Activated B cell treated with CpG ODN at 0.5 μM for 24 hours (primary cell): Measurements from ENCODE around the gene PPP2R2C. TPM values are rescaled to one million over a fixed set of nuclear protein-coding genes. Genes with fewer than 3 reads are reported as not detected.

Experiments
- ATAC-seq: fragments of 200-7000 bp; cut with Tn5 transposase; one replicate; pipeline ENCODE4 v1.10.0; 2021; ENCODE audit warnings: low read depth, mild to moderate bottlenecking, moderate library complexity
- CTCF ChIA-PET: fragments of 350-600 bp; sonication (Branson Sonifier 250); formaldehyde crosslinking; loops from one replicate; lab custom pipeline; 2021; ENCODE audit warnings: antibody characterized with exemption; lab: Charles Lee
- POLR2A ChIA-PET: fragments of 350-600 bp; sonication (Branson Sonifier 250); formaldehyde crosslinking; loops from one replicate; lab custom pipeline; 2021; ENCODE audit warnings: antibody characterized with exemption; lab: Charles Lee
- DNase-seq: peaks from one replicate; pipeline ENCODE4 v3.0.0; 2022
- H3K27ac Mint-ChIP-seq: one replicate; pipeline ENCODE4 v1.8.0; 2020; ENCODE audit warnings: mixed read lengths
- H3K27me3 Mint-ChIP-seq: one replicate; pipeline ENCODE4 v1.8.0; 2021; ENCODE audit warnings: mixed read lengths
- H3K36me3 Mint-ChIP-seq: one replicate; pipeline ENCODE4 v1.8.0; 2021; ENCODE audit warnings: low read depth, mixed read lengths
- H3K4me1 Mint-ChIP-seq: one replicate; pipeline ENCODE4 v1.8.0; 2021; ENCODE audit warnings: mixed read lengths
- H3K4me3 Mint-ChIP-seq: one replicate; pipeline ENCODE4 v1.8.0; 2020; ENCODE audit warnings: mild to moderate bottlenecking, mixed read lengths
- H3K9me3 Mint-ChIP-seq: one replicate; pipeline ENCODE4 v1.8.0; 2020; ENCODE audit warnings: mixed read lengths
- intact Hi-C: fragments of 100-400 bp; cut with micrococcal nuclease; formaldehyde crosslinking; loops from one replicate; pipeline ENCODE4 v1.15.1; 2024
- total RNA-seq: library from RNA; stranded (reverse); gene quantifications from 2 replicates; pipeline ENCODE4 v1.2.3, GENCODE V29; 2022
- TF ChIP-seq, protein P1 (sequence below): fragments of 200-600 bp; IDR thresholded peaks from one replicate; pipeline ENCODE4 v1.8.0; 2022; ENCODE audit warnings: antibody characterized with exemption, mild to moderate bottlenecking

Gene PPP2R2C
- total RNA-seq, 1 donor from 2014 or later, result not detected

GRCh38 chr4:6476893-6477292, 4.5 kb upstream of the PPP2R2C start:
- intact Hi-C loops, result no loop called here
- no peaks in the 10 kb centered on the region for H3K36me3 Mint-ChIP-seq
- POLR2A ChIA-PET, result no interaction called here
- H3K9me3 Mint-ChIP-seq, result peaks cover 11% of the 10 kb centered on the region
- H3K27me3 Mint-ChIP-seq, result peaks cover 32% of the 10 kb centered on the region
- H3K4me3 Mint-ChIP-seq, result no peak overlapping the region
- TF ChIP-seq, protein P1, sequence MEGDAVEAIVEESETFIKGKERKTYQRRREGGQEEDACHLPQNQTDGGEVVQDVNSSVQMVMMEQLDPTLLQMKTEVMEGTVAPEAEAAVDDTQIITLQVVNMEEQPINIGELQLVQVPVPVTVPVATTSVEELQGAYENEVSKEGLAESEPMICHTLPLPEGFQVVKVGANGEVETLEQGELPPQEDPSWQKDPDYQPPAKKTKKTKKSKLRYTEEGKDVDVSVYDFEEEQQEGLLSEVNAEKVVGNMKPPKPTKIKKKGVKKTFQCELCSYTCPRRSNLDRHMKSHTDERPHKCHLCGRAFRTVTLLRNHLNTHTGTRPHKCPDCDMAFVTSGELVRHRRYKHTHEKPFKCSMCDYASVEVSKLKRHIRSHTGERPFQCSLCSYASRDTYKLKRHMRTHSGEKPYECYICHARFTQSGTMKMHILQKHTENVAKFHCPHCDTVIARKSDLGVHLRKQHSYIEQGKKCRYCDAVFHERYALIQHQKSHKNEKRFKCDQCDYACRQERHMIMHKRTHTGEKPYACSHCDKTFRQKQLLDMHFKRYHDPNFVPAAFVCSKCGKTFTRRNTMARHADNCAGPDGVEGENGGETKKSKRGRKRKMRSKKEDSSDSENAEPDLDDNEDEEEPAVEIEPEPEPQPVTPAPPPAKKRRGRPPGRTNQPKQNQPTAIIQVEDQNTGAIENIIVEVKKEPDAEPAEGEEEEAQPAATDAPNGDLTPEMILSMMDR, result no peak
- H3K27ac Mint-ChIP-seq, result no peak overlapping the region
- DNase-seq (no peak), ATAC-seq (no peak)
- CTCF ChIA-PET, result no interaction called here
- peaks cover 4% of the 10 kb centered on the region for H3K4me1 Mint-ChIP-seq

GRCh38 chr4:6475492-6476020, 3.1 kb upstream of the PPP2R2C start:
- peaks cover 32% of the 10 kb centered on the region for H3K27me3 Mint-ChIP-seq
- DNase-seq (no peak), ATAC-seq (no peak)
- peaks cover 11% of the 10 kb centered on the region for H3K9me3 Mint-ChIP-seq
- ChIA-PET POLR2A (no interaction called here), CTCF (no interaction called here)
- intact Hi-C loops, result no loop called here
- no peak overlapping the region for H3K27ac Mint-ChIP-seq
- peaks cover 4% of the 10 kb centered on the region for H3K4me1 Mint-ChIP-seq
- TF ChIP-seq, protein P1, result no peak
- no peak overlapping the region for H3K4me3 Mint-ChIP-seq
- no peaks in the 10 kb centered on the region for H3K36me3 Mint-ChIP-seq

GRCh38 chr4:6474705-6475457, 2.5 kb upstream of the PPP2R2C start:
- no peak overlapping the region for H3K27ac Mint-ChIP-seq
- H3K4me1 Mint-ChIP-seq, result peaks cover 8% of the 10 kb centered on the region
- ChIA-PET POLR2A (no interaction called here), CTCF (no interaction called here)
- TF ChIP-seq, protein P1, result no peak
- intact Hi-C loops, result no loop called here
- peaks cover 11% of the 10 kb centered on the region for H3K9me3 Mint-ChIP-seq
- ATAC-seq, result no peak
- H3K27me3 Mint-ChIP-seq, result peaks cover 37% of the 10 kb centered on the region
- no peaks in the 10 kb centered on the region for H3K36me3 Mint-ChIP-seq
- DNase-seq, result no peak
- H3K4me3 Mint-ChIP-seq, result no peak overlapping the region

DNA sequence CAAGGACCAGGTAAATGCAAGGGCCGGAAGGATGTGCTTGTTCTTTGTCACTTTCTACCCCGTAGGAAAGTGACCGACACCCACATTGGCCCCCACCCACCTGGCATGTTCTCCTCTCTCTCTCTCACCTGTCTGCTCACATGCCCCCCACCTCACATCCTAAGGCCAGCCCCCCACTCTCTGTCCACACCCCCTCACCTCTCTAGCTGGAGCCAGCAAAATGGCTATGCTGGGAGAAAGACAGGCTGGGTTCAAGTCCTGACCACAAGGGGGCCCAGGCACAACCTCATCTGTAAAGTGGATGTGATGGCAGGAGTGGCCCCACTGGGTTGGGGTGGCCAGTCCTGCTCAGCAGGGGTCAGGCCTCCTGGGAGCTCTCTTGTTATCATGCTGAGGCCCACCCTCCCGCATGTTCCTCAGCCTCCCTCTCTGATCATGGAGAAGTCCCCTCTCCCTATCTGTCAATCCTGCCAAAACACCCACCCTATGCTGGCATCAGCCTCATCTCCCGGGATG, 1.7 kb upstream of the PPP2R2C start:
- Mint-ChIP-seq H3K27ac (no peak overlapping the region), H3K4me3 (no peak overlapping the region)

More for the DNA sequence above, 1.7 kb upstream of the PPP2R2C start:
- intact Hi-C loops, result no loop called here
- DNase-seq, result no peak
- Mint-ChIP-seq H3K9me3 (peaks cover 11% of the 10 kb centered on the region), H3K27me3 (peaks cover 42% of the 10 kb centered on the region), H3K36me3 (no peaks in the 10 kb centered on the region), H3K4me1 (peaks cover 8% of the 10 kb centered on the region)
- POLR2A ChIA-PET, result no interaction called here
- ATAC-seq, result no peak
- TF ChIP-seq, protein P1, result no peak
- CTCF ChIA-PET, result no interaction called here
